Lower leg skin (tissue), 4 donors: ENCODE data around the gene RYR2. TPM values are rescaled to one million over a fixed set of nuclear protein-coding genes. Genes with fewer than 3 reads are reported as not detected.

Experiments used
- DNase-seq, 2 donors: peaks; one replicate each; pipeline ENCODE4 v3.0.0-alpha.2; 2019; ENCODE audit warnings: low spot score in 2 of 2
- H3K4me3 ChIP-seq: fragments of 200-600 bp; sonication (generic); 2 replicates; pipeline ENCODE4 v1.5.1; 2017; ENCODE audit warnings: mild to moderate bottlenecking, low read depth; ENCODE audit not compliant: poor library complexity, severe bottlenecking
- CTCF ChIP-seq, 3 donors: fragments of 450-650 bp; IDR thresholded peaks; one replicate each; pipeline ENCODE4 v1.5.1; 2016; ENCODE audit warnings: antibody characterized with exemption in 3 of 3, mild to moderate bottlenecking in 3 of 3, moderate library complexity in 2 of 3
- POLR2A ChIP-seq, 2 donors: fragments of 450-650 bp; IDR thresholded peaks; one replicate each; pipeline ENCODE4 v1.6.1; 2016 to 2017; ENCODE audit warnings: antibody characterized with exemption in 2 of 2, mild to moderate bottlenecking in 1 of 2, moderate library complexity in 1 of 2
- WGBS, 2 donors: methylation state at CpG; one replicate each; pipeline ENCODE4 v1.1.5; 2018; 5-methylcytosine and 5-hydroxymethylcytosine counted together
- intact Hi-C: fragments of 100-400 bp; cut with DNase I; formaldehyde crosslinking; loops from one replicate; pipeline ENCODE4 v1.15.0; 2023; ENCODE audit warnings: low total_unique reads
- total RNA-seq, 4 donors: library from RNA; depleted of rRNA; stranded (reverse); fragments of >200 nt; gene quantifications; one replicate each; pipeline ENCODE4 v1.1.0, GENCODE V29; 2016

RYR2 gene
- total RNA-seq, 4 donors from 2014 or later = 0.19 to 0.97 (median 0.66) TPM

- no peak for TF ChIP-seq CTCF (IDR thresholded peaks at IDR 0.05)
- TF ChIP-seq POLR2A (IDR thresholded peaks at IDR 0.05) = no peak
- 0 to 2% methylated on average over 8 to 28 of the region's 41 CpGs for WGBS, 2 donors
- no peak for DNase-seq
- intact Hi-C loops = no loop called here
- H3K4me3 ChIP-seq = peak overlapping the region; percentile 8
Observed at GRCh38 chr1:237042526-237042891, 525 bp downstream of the RYR2 start.

GRCh38 chr1:237042892-237043576 lies 1.1 kb downstream of the RYR2 start:
- DNase-seq = no peak
- WGBS, 2 donors = 1 to 2% methylated on average over 37 to 45 of the region's 55 CpGs
- TF ChIP-seq CTCF (IDR thresholded peaks at IDR 0.05) (no peak), POLR2A (IDR thresholded peaks at IDR 0.05) (no peak)
- intact Hi-C loops = no loop called here
- H3K4me3 ChIP-seq = no peak overlapping the region

- TF ChIP-seq POLR2A (IDR thresholded peaks at IDR 0.05) (no peak), CTCF (IDR thresholded peaks at IDR 0.05) (no peak)
- no peak for DNase-seq
- WGBS, 2 donors = 27 to 34% methylated on average over 14 of the region's 14 CpGs
- H3K4me3 ChIP-seq = no peak overlapping the region
- intact Hi-C loops = no loop called here
Observed at GRCh38 chr1:237043846-237044636, 2.1 kb downstream of the RYR2 start.

- WGBS, 2 donors = 13 to 18% methylated on average over 3 of the region's 3 CpGs
- DNase-seq = no peak
- TF ChIP-seq POLR2A (IDR thresholded peaks at IDR 0.05) = no peak
- no peak for TF ChIP-seq CTCF (IDR thresholded peaks at IDR 0.05)
- intact Hi-C loops = no loop called here
- H3K4me3 ChIP-seq = no peak overlapping the region
Observed at GRCh38 chr1:237045278-237046016, 3.5 kb downstream of the RYR2 start.

DNA sequence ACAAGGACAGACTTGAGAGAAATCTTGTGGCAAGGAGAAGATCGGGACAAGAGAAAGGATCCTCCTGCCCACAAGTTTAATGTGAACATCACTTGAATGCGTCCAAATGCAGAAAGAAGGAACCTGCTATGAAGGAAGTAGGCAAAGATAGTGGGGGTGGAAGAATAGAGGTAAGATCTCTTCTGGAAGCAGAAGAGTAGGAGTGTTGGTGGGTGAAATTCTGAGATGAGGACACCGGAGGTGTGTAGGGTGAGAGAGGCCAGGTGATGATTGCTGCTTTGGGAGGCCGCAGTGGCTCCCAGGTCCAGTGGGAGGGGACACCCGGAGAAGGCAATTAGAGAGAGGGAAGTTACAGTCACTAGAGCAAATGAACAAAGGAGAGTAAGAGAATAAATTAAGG lies 6.8 kb downstream of the RYR2 start:
- TF ChIP-seq POLR2A (IDR thresholded peaks at IDR 0.05) (no peak), CTCF (IDR thresholded peaks at IDR 0.05) (no peak)
- no peak for DNase-seq
- WGBS, 2 donors = 89 to 90% methylated on average over 5 of the region's 5 CpGs
- no peak overlapping the region for H3K4me3 ChIP-seq
- intact Hi-C loops = no loop called here
